ENCODE measurements around the gene ZBP1.

DNA sequence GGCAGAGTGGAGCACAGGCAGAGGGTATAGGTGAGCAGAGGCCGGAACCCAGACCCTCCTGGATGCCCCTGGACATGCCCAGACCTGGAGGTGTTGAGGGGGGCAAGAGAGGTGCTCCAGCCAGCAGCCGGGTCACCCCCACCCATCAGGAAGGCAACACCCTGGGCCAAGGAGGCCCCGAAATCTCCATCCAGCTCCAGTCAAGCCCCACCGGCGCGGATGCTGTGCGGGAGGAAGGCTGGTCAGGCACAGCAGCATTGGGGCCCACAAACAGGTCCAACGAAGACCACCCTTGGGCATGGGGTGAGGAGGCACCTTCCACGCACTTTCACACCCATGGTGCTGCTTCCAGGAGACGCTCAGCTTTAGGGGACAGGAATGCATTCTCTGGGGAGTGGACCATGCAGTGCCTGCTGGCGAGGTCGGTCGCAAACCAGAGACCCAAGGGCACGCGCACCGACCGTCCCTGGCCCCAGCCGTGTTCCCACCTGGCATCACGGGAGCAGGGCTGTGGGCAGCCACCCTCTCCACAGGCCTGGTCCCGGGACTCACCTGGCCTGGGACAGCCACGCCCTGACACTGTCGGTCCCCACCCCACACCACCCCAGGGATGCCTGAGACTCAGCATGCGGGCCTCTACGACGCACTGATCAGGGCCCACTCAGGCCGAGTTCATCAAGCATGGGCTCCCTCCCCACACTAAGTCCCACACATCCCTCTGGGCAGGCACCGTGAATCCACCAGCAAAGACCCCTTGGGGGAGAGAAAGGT lies 43.6 kb upstream of the ZBP1 start:
- TF ChIP-seq POLR2A (IDR thresholded peaks at IDR 0.05) (no peak), CTCF (IDR thresholded peaks at IDR 0.05) (no peak), EP300 (IDR thresholded peaks at IDR 0.05) (no peak)
